ENCODE data around the gene ANKHD1. TPM values are rescaled to one million over a fixed set of nuclear protein-coding genes. Genes with fewer than 3 reads are reported as not detected.

ANKHD1 gene
- total RNA-seq, 1 donor from 2014 or later, result 105 TPM

GRCh38 chr5:140488914-140489313, 87.3 kb downstream of the ANKHD1 start:
- Mint-ChIP-seq H3K9me3 (ENCODE audit: unreplicated experiment) (no peaks in the 10 kb centered on the region), H3K4me1 (ENCODE audit: low read depth, unreplicated experiment) (no peaks in the 10 kb centered on the region), H3K27ac (ENCODE audit: unreplicated experiment) (no peak overlapping the region), H3K36me3 (ENCODE audit: unreplicated experiment) (no peaks in the 10 kb centered on the region), H3K27me3 (ENCODE audit: unreplicated experiment) (no peaks in the 10 kb centered on the region), H3K4me3 (ENCODE audit: unreplicated experiment) (no peak overlapping the region)
- TF ChIP-seq, protein P1, sequence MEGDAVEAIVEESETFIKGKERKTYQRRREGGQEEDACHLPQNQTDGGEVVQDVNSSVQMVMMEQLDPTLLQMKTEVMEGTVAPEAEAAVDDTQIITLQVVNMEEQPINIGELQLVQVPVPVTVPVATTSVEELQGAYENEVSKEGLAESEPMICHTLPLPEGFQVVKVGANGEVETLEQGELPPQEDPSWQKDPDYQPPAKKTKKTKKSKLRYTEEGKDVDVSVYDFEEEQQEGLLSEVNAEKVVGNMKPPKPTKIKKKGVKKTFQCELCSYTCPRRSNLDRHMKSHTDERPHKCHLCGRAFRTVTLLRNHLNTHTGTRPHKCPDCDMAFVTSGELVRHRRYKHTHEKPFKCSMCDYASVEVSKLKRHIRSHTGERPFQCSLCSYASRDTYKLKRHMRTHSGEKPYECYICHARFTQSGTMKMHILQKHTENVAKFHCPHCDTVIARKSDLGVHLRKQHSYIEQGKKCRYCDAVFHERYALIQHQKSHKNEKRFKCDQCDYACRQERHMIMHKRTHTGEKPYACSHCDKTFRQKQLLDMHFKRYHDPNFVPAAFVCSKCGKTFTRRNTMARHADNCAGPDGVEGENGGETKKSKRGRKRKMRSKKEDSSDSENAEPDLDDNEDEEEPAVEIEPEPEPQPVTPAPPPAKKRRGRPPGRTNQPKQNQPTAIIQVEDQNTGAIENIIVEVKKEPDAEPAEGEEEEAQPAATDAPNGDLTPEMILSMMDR (IDR thresholded peaks at IDR 0.05; ENCODE audit: partially characterized antibody, unreplicated experiment), result no peak
- DNase-seq, result no peak

GRCh38 chr5:140497897-140498296, 96.3 kb downstream of the ANKHD1 start:
- no peak for DNase-seq
- H3K4me3 Mint-ChIP-seq (ENCODE audit: unreplicated experiment), result no peak overlapping the region
- no peak overlapping the region for H3K27ac Mint-ChIP-seq (ENCODE audit: unreplicated experiment)
- no peaks in the 10 kb centered on the region for H3K4me1 Mint-ChIP-seq (ENCODE audit: low read depth, unreplicated experiment)
- H3K9me3 Mint-ChIP-seq (ENCODE audit: unreplicated experiment), result no peaks in the 10 kb centered on the region
- no peaks in the 10 kb centered on the region for H3K36me3 Mint-ChIP-seq (ENCODE audit: unreplicated experiment)
- TF ChIP-seq, protein P1 (IDR thresholded peaks at IDR 0.05; ENCODE audit: partially characterized antibody, unreplicated experiment), result no peak
- H3K27me3 Mint-ChIP-seq (ENCODE audit: unreplicated experiment), result no peaks in the 10 kb centered on the region

- Mint-ChIP-seq H3K9me3 (ENCODE audit: unreplicated experiment) (no peaks in the 10 kb centered on the region), H3K4me1 (ENCODE audit: low read depth, unreplicated experiment) (no peaks in the 10 kb centered on the region), H3K4me3 (ENCODE audit: unreplicated experiment) (no peak overlapping the region), H3K27me3 (ENCODE audit: unreplicated experiment) (no peaks in the 10 kb centered on the region), H3K36me3 (ENCODE audit: unreplicated experiment) (no peaks in the 10 kb centered on the region), H3K27ac (ENCODE audit: unreplicated experiment) (no peak overlapping the region)
- DNase-seq, result no peak
- TF ChIP-seq, protein P1 (IDR thresholded peaks at IDR 0.05; ENCODE audit: partially characterized antibody, unreplicated experiment), result no peak
Measured at GRCh38 chr5:140498591-140498990, 97.0 kb downstream of the ANKHD1 start.

- Mint-ChIP-seq H3K36me3 (ENCODE audit: unreplicated experiment) (no peaks in the 10 kb centered on the region), H3K4me1 (ENCODE audit: low read depth, unreplicated experiment) (no peaks in the 10 kb centered on the region), H3K9me3 (ENCODE audit: unreplicated experiment) (no peaks in the 10 kb centered on the region), H3K4me3 (ENCODE audit: unreplicated experiment) (no peak overlapping the region), H3K27ac (ENCODE audit: unreplicated experiment) (no peak overlapping the region), H3K27me3 (ENCODE audit: unreplicated experiment) (no peaks in the 10 kb centered on the region)
- DNase-seq, result no peak
- TF ChIP-seq, protein P1 (IDR thresholded peaks at IDR 0.05; ENCODE audit: partially characterized antibody, unreplicated experiment), result no peak
Measured at GRCh38 chr5:140502834-140503233, 101.2 kb downstream of the ANKHD1 start.

DNA sequence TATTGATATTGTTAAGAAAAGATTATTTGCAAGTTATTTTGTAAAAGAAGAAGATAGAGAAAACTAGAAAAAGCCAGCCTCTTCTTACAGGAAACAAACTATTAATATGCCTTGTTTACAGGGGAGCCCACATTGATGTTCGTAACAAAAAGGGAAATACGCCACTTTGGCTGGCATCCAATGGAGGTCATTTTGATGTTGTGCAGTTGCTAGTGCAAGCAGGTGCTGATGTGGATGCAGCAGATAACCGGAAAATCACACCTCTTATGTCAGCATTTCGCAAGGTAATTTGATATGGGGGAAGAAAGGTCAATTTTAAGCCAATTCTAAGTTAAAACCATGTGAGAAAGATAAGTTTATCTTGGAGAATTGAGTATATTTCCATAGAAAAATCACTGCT, 108.3 kb downstream of the ANKHD1 start:
- TF ChIP-seq, protein P1 (IDR thresholded peaks at IDR 0.05; ENCODE audit: partially characterized antibody, unreplicated experiment), result no peak

More for the DNA sequence above, 108.3 kb downstream of the ANKHD1 start:
- H3K27ac Mint-ChIP-seq (ENCODE audit: unreplicated experiment), result no peak overlapping the region
- no peaks in the 10 kb centered on the region for H3K27me3 Mint-ChIP-seq (ENCODE audit: unreplicated experiment)
- no peak overlapping the region for H3K4me3 Mint-ChIP-seq (ENCODE audit: unreplicated experiment)
- peaks cover 4% of the 10 kb centered on the region for H3K36me3 Mint-ChIP-seq (ENCODE audit: unreplicated experiment)
- no peaks in the 10 kb centered on the region for H3K4me1 Mint-ChIP-seq (ENCODE audit: low read depth, unreplicated experiment)
- H3K9me3 Mint-ChIP-seq (ENCODE audit: unreplicated experiment), result no peaks in the 10 kb centered on the region
- no peak for DNase-seq
